Ramos (cell line): ENCODE results near the gene ST8SIA2.

Source experiments
- in situ Hi-C: fragments of 300-500 bp; cut with MboI; formaldehyde crosslinking; loops from one replicate; pipeline ENCODE4 v1.14.3; 2022; ENCODE audit warnings: low sequenced_read_pairs; ENCODE audit not compliant: unreplicated experiment

The ST8SIA2 gene, protein sequence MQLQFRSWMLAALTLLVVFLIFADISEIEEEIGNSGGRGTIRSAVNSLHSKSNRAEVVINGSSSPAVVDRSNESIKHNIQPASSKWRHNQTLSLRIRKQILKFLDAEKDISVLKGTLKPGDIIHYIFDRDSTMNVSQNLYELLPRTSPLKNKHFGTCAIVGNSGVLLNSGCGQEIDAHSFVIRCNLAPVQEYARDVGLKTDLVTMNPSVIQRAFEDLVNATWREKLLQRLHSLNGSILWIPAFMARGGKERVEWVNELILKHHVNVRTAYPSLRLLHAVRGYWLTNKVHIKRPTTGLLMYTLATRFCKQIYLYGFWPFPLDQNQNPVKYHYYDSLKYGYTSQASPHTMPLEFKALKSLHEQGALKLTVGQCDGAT

DNA sequence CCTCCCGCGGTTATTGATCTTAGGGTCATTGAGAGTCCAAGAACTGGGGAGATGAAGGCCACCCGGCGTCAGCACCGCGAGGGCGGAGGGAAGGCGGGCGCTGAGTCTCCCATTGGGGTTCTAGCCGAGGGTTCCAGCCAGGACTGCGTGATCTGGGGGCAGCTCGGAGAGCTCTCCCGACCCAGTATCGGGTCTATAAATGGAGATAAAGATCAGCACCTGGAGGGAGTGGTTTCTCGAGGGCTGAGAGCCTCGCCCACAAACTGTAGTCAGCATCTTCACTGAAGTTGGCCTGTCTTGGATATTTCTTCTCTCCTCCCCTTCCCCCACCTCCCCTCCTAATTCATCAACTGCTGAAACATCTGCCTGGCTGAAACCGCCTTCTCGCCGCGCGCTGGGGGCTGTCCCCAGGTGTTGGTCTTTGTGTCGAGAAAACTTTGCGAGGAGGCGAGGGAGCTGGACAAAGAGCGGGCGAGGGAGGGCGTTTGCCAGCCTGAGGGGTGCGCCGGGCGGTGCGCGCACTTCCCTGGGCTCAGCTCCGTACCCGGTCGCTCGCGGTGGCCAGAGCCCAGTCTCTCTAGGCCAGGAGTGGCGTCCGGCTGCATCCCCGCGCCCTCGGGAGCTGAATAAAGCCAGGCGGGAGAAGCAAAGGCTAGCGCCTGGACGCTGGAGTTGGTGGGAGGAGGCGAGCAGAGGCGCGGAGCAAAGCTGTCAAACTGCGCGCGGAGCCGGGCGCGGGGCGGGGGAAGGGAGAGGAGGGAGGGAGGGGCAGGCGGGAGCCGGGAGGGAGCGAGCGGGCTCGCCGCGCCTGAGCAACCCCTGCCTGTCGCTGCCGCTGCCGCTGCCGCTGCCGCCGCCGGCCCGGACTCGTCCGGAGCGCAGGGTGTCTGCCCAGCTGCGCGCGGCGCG is at the start of gene ST8SIA2:
ST8SIA2 (plus strand) TSS at position 811 of the 909 bp plus-strand sequence. CDS start 184 bp downstream, outside the sequence.
- in situ Hi-C loops: no loop called here

DNA sequence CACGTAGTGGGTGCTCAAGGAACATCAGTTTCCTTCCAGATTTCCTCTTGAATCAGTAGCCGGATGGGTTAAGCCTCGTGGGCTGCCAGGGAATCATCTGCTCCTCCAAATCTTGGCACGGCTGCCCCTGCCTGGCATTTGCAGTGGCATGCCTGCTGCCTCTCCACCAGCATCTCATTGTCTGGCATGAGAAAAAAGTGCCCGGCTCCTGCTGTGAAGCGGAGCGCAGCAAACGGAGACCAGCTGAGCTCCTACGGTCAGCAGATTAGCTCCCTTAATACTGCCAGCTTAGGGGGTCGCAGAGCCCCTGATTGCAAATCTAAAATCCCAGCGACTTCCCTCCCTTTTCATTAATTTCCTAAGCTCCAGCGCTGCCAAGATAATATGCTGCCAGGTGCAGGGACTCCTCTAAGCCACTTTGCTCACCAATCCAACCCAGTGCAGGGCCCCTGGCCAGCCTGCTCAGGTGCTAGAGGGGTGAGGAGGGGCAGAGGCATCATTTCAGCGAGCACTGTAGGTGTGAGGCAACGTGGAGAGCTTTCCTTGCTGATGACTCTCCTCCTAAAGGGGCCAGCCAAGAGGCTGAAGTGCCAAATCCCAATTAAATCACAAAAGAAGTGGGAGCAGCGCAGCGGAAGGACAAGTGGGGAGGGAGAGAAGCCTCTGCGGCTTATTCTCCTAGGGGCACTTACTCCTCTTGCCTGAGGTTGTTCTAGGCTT is 49.6 kb upstream of the ST8SIA2 start:
- in situ Hi-C loops: no loop called here

DNA sequence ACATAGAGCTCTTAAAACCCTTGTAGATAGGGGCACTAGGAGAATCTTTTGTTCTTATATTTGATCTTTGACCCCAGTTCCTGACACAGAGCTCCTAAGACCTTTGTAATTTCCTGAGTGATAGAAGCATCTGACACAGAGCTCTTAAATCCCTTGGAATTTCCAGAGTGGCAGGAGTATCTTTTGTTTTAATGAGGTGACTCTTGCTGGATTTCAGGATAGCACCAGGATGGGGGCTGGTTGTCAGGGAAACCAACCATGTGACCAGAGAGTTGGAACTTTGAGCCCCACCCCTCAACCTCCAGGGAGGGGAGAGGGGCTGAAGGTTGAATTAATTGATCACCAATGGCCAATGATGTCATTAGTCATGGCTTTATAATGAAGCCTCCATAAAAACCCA is 47.6 kb upstream of the ST8SIA2 start:
- in situ Hi-C loops: no loop called here

DNA sequence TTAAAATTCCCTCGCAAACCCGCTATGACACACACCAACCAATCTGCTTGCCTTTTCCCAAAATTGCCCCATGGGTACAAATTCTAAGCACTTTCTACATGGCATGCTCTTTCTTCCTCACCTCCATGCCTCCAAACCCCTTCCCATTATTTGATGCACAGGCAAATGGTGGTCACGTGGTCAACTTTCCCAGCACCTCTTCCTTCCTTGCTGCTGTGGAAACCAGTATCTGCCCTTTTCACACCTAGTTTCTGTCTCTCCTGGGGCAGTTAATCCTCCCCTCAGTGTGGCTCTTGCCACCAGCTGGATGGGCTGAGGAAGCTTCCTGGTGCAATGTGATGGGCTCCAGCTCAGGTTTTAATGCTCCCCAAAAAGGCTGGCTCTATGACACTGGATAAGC is 38.4 kb upstream of the ST8SIA2 start:
- in situ Hi-C loops: no loop called here

DNA sequence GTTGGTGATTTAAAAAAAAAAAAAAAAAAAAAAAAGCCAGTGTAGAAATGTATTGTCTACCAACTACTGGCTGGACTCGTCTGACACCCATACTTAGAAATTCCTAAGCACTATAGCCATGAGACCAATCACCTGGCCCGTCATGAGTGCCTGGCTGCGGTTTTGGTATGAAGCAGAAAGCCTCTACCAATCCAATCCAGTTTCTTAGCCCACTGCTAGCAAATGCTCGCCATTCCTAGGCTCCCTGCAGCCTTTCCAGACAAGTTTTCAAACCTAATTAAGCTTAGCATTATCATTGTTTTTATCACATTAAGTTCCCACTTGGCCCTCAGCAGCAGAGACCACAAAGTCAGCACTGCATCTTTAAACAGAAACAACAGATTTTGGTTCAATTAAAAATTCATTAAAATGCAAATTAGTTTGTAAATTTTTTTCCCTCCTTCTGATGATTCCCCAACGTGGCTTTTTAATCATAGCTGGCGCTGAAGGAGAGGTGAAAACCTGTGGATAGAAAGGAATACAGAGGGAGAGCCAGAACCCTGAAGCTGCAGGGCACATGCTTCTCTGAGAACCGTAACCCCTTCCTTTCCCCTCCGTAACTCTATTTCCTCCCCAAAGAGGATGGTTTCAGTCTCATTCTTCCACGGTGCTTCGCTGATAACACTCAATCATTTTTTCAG is 32.2 kb upstream of the ST8SIA2 start:
- in situ Hi-C loops: no loop called here

DNA sequence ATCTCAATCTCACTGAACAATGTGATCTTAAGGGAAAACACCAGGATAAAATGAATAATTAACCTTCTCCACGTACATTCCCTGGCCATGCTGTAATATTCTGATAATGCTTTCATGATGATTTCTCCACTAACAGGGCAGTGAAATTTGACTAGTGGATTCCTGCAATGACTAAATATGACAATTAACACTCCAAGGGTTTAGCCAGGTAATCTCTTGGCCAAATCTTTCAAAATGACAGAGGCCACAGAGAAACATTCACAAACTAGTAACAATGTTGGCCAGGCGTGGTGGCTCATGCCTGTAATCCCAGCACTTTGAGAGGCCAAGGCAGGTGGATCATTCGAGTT is 31.7 kb upstream of the ST8SIA2 start:
- in situ Hi-C loops: no loop called here

DNA sequence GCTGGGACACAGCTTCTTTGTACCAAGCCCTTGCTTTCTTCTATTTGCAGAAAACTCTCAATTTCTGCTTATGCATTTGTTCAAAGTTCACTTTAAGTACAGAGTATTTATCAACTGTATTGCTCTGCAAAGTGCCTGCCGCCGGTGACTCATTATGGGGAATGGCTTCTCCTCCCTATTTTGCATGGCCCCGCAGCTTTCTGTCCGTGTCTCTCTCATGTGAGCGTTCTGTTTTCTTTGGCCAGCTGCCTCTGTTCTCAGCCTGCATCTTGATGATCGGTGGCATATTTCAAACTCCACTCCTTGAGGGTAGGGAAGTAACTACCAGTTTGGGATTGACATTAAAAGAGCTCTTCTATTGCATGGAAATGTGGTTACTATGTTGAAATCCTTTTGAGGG is 28.6 kb upstream of the ST8SIA2 start:
- in situ Hi-C loops: no loop called here

DNA sequence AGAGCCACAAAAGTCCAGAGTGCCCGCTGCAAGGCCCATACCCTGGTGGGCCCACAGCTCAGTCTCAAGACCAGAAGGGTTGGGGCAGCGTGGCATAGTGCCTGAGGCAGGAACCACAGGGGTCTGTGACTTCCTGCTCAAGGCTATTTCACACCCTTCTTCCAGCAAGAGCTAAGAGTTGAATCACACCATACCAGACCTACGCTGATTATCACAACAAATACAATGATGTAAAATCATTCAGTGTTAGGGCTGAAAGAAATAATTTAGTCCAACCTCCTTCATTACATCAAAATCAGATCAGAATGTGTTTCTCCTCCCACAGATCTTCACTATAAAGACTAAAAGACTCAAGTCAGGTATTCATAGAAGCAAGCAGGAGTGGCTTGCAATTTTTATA is 27.8 kb upstream of the ST8SIA2 start:
- in situ Hi-C loops: no loop called here

DNA sequence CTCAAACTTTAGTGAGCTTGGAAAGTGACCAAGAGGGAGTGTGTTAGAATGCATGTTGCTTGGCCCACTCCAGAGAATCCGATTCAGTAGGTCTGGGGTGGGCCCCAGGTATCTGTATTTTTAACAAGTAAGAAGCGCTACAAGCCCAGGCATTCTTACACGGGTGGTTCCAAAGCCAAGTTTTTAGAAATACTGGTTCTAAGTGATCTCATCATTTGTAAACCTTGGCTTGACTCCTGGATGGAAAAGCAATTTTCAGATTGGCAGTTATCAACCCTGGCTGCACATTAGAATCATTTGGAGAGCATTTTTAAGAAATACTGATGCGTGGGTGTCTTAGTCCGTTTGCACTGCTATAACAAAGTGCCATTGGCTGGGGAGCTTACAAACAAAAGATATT is 27.3 kb upstream of the ST8SIA2 start:
- in situ Hi-C loops: no loop called here

DNA sequence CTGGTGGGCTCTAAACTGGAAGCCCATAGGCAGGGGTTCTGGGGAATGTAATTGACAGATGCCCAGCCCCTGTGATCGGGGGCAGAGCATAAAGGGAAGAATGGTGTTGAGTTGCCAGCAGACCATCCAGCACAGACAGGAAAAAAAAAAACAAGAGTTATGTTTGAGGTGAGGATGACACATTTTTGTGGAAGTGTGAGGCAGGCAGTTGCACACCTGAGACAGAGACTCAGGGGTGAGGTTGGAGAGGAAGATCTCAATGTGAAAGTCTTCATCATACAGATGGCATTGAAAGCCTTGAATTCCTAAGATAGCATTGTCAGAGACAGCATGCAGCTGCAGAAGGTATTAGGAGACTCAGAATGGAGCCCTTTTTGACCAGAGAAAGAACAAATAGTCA is 18.6 kb upstream of the ST8SIA2 start:
- in situ Hi-C loops: no loop called here

DNA sequence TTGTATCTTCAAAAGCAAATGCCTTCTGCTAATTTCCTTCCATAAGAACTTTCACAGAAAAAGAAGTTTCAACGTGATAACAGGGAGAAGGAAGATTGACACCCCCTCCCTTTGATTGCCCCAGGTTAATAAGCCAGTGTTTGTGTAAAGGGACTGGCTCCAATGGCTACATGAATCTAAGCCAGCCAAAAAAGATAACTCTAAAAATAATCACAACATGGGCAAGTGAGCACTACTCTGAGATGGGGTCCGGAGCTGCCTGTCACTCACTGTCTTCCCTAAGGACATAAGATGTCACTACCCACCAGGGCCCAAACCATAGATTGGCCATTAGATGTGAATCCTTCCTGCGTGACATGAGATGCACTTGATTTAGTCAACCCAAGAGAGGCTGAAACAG is 17.6 kb upstream of the ST8SIA2 start:
- in situ Hi-C loops: no loop called here

DNA sequence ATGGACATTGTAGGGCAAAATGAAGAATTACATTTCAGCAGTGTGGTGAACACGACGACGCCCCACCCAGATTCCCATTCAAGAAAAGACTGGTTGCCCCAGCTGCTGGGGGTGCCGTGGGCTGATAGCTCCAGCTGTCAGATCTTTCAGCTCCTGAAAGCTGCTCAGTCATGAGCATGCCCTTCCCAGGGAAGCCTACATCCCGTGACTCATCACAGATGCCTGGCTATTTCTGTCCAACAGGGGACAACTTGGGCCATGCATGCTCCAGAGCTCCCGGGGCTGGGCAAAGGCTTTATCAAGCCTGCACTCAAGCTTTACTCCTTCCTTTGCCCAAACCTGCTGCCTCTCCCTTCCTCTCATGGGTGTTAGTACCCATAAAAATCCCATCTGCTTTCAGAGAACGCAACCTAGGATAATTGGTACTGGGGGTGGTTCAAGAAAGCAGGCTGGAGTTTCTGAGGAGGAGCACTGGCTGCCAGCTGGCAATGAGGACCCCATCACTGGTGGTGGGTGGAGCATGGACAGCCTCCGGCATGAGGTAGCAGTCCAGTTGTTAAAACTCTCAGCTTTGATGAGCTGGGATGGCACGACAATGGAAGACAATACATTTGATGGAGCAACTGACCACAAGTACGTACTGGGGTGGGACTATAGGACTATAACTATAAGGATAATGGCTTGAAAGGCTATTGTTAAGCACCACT is 16.4 kb upstream of the ST8SIA2 start:
- in situ Hi-C loops: no loop called here

DNA sequence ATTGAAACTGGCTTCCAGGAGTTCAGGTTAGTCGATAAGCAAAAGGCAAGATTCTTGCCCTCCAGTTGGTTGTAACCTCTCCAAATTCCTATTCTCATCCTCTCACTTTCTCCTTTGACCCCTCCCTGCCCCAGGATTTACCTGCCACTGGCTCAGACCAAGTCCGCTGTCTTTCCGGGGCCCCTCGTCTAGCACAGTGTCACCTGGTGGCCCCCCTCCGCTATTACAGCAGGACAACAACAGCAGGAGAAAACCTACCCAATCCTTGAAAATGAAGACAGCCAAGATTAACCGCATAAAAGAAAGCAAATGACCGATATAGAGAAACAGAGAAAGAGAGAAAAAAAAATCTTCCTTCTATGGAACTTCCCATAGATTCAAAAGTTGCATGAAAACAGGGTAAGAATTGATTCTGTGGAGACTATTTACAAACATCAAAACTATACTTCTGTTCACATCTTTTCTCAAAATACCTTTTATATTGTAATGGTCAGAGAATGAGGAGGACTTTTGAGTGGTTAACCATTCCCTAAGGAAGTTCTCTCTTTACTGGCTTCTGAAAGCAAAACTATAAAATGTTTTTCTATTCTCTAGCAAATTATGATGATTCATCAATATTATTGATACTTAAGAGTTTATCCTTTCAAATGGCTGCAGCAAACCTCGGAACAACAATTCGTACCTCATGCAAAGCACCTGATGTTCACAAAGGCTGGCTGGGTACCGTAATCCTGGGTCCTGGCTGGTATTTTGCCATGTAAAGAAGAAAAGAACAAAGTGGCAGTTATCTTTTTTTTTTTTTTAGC is 10.0 kb upstream of the ST8SIA2 start:
- in situ Hi-C loops: no loop called here

DNA sequence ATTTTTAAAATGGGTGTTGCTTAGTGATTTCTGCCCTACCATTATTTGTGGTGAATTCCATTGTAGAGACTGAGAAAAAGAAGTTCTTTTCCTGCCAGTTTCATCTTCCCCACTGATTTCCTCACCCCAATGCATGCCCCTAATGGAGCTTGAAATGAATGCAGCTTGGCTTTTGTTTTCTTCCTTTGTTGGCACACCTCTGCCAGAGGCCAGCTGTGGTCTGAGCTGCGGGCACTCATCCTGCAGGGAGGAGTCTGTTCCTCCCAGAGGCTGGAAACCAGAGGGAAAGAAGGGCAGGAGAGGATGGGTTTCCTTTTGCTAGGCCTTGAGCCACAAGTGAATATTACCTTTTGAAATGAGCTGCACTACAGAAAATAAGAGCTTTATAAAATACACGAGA is 9.3 kb upstream of the ST8SIA2 start:
- in situ Hi-C loops: no loop called here

DNA sequence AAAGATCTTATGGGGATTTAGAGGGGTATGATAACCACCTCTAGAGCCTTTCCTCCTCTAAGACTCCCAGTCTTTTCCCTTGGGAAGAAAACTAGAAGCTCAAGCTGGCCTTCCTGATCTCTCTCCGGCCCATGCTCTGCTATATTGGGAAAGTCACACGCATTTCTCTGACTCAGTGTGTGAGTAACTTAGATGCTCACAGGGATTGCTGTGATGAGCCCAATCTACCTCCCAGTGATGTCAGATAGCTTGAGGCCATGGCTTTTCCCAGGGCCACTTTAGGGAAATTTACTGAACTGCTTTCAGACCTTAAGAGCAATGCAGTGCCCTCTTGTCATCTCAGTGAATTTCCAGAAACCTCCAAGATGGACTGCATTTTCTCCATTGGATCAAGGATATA is 8.6 kb upstream of the ST8SIA2 start:
- in situ Hi-C loops: no loop called here

DNA sequence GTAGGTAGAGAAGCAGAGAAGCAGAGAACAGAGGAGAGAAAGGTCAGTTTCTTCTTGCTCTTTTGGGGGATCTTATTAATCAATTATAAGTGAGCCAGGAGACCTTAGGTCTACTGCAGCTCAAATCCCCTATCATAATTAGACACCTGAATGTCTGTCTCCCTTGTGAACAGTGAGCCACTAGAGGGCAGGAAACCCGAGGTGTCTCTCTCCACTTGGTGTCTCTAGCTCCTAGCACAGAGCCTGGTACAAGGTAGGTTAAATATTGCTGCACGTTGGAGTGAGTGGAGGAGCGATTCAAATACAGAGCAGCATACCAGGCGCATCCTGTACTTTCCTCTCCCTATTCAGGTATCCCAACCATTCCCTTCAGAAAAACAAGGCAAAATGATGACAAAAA is 2.0 kb upstream of the ST8SIA2 start:
- in situ Hi-C loops: no loop called here

DNA sequence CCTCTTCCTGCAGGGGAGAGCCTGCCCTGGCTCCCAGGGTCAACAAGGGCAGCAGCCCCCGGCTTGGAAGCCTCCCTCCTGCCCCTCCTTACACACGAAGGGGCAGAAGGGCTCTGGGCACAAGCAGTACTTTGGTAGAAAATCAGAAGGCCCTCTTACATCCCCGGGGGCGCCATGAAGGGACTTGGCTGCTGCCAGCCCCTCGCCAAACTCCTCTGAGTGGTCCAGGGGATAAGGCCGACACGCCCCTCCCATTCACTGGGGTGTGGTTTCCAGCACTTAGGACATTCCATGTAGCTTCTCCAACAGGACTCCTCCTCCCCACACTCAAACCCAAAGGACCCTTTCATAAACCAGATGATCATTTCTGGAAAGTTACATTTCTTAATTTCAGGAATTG is 1.2 kb upstream of the ST8SIA2 start:
- in situ Hi-C loops: no loop called here

DNA sequence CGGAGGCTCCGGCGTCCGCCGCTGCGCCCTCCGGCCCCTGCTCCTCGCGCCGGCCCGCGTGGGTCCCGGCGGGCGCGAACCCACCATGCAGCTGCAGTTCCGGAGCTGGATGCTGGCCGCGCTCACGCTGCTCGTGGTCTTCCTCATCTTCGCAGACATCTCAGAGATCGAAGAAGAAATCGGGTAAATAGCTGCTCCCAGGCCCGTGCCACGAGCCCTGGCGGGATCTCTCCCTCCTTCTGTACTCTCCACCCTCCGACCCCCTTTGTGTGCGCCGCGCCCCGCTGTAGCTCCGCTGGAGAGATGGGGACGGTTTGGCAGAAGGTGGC is 263 bp downstream of the ST8SIA2 start:
- in situ Hi-C loops: no loop called here
